ENCODE data around the gene SORCS2. TPM values are rescaled to one million over a fixed set of nuclear protein-coding genes. Genes with fewer than 3 reads are reported as not detected.

SORCS2 gene
- total and polyA plus RNA-seq, 3 donors from 2014 or later = 2.7 to 4.6 (median 2.9) TPM

GRCh38 chr4:7297881-7298280 lies 105.5 kb downstream of the SORCS2 start:
- Histone ChIP-seq H3K9me3 (no peaks in the 10 kb centered on the region), H3K27me3 (no peaks in the 10 kb centered on the region), H3K27ac (no peak overlapping the region), H3K4me3 (no peak overlapping the region), H3K36me3 (ENCODE audit: low read depth, missing control alignments) (no peaks in the 10 kb centered on the region), H3K4me1 (peaks cover 6% of the 10 kb centered on the region)
- WGBS, 2 donors = 90 to 98% methylated on average over 6 to 8 of the region's 8 CpGs
- TF ChIP-seq POLR2A (IDR thresholded peaks at IDR 0.05) (no peak), CTCF (IDR thresholded peaks at IDR 0.05) (no peak)
- intact Hi-C loops (cut with DNase I; ENCODE audit: low total_unique reads) = loop anchor here (10.0 kb wide), 1 partner anchor 103 kb away; the partner anchor contains the start of gene SORCS2
- no peak for DNase-seq

- intact Hi-C loops (cut with DNase I; ENCODE audit: low total_unique reads) = loop anchor here (10.0 kb wide), 1 partner anchor 104 kb away; the partner anchor contains the start of gene SORCS2
- WGBS, 2 donors = 77 to 80% methylated on average over 9 to 13 of the region's 13 CpGs
- no peak overlapping the region for H3K27ac ChIP-seq
These were observed 106.3 kb downstream of the SORCS2 start for GRCh38 chr4:7298619-7299009.

GRCh38 chr4:7299010-7299907 lies 106.9 kb downstream of the SORCS2 start:
- DNase-seq = no peak
- no peak for TF ChIP-seq POLR2A (IDR thresholded peaks at IDR 0.05)
- no peak for TF ChIP-seq CTCF (IDR thresholded peaks at IDR 0.05)
- H3K36me3 ChIP-seq (ENCODE audit: low read depth, missing control alignments) = no peaks in the 10 kb centered on the region
- WGBS, 2 donors = 68 to 81% methylated on average over 27 to 30 of the region's 30 CpGs
- intact Hi-C loops (cut with DNase I; ENCODE audit: low total_unique reads) = loop anchor here (10.0 kb wide), 1 partner anchor 104 kb away; the partner anchor contains the start of gene SORCS2
- no peaks in the 10 kb centered on the region for H3K27me3 ChIP-seq
- H3K4me1 ChIP-seq = peaks cover 6% of the 10 kb centered on the region
- no peaks in the 10 kb centered on the region for H3K9me3 ChIP-seq
- H3K27ac ChIP-seq = no peak overlapping the region
- no peak overlapping the region for H3K4me3 ChIP-seq

More at GRCh38 chr4:7298619-7299009, 106.3 kb downstream of the SORCS2 start:
- no peaks in the 10 kb centered on the region for H3K9me3 ChIP-seq
- no peaks in the 10 kb centered on the region for H3K27me3 ChIP-seq
- no peaks in the 10 kb centered on the region for H3K36me3 ChIP-seq (ENCODE audit: low read depth, missing control alignments)
- TF ChIP-seq CTCF (IDR thresholded peaks at IDR 0.05) (no peak), POLR2A (IDR thresholded peaks at IDR 0.05) (no peak)
- H3K4me3 ChIP-seq = no peak overlapping the region
- H3K4me1 ChIP-seq = peaks cover 6% of the 10 kb centered on the region
- DNase-seq = no peak

GRCh38 chr4:7299908-7300710 lies 107.8 kb downstream of the SORCS2 start:
- no peak overlapping the region for H3K27ac ChIP-seq
- 79 to 83% methylated on average over 26 of the region's 26 CpGs for WGBS, 2 donors
- H3K9me3 ChIP-seq = no peaks in the 10 kb centered on the region
- peaks cover 6% of the 10 kb centered on the region for H3K4me1 ChIP-seq
- H3K4me3 ChIP-seq = no peak overlapping the region
- intact Hi-C loops (cut with DNase I; ENCODE audit: low total_unique reads) = loop anchor here (10.0 kb wide), 1 partner anchor 105 kb away; the partner anchor contains the start of gene SORCS2
- no peaks in the 10 kb centered on the region for H3K27me3 ChIP-seq
- TF ChIP-seq CTCF (IDR thresholded peaks at IDR 0.05) = no peak
- no peak for TF ChIP-seq POLR2A (IDR thresholded peaks at IDR 0.05)
- DNase-seq = no peak
- H3K36me3 ChIP-seq (ENCODE audit: low read depth, missing control alignments) = no peaks in the 10 kb centered on the region
